Measurements from ENCODE around the gene SGPP2.

GRCh38 chr2:222418739-222419138, 5.6 kb upstream of the SGPP2 start:
- TF ChIP-seq CTCF (conservative IDR thresholded peaks at IDR 0.05; ENCODE audit: low read depth, low read length), result no peak
- TF ChIP-seq CHD1 (IDR thresholded peaks at IDR 0.05; ENCODE audit: low read depth, low read length), result no peak
- no peak for TF ChIP-seq POLR2A (IDR thresholded peaks at IDR 0.05; ENCODE audit: low read depth, low read length)
- TF ChIP-seq BHLHE40 (IDR thresholded peaks at IDR 0.05; ENCODE audit: low read depth, low read length), result no peak
- no peak for TF ChIP-seq MXI1 (IDR thresholded peaks at IDR 0.05; ENCODE audit: borderline replicate concordance, low read depth, low read length)
- no peak for TF ChIP-seq RAD21 (IDR thresholded peaks at IDR 0.05; ENCODE audit: low read length)
- TF ChIP-seq RCOR1 (IDR thresholded peaks at IDR 0.05; ENCODE audit: insufficient replicate concordance, low read length), result no peak
- TF ChIP-seq MAZ (IDR thresholded peaks at IDR 0.05; ENCODE audit: borderline replicate concordance, low read depth, low read length), result no peak
- TF ChIP-seq FOS (IDR thresholded peaks at IDR 0.05; ENCODE audit: low read depth, low read length), result no peak
- no peak for TF ChIP-seq SMC3 (IDR thresholded peaks at IDR 0.05; ENCODE audit: low read depth, low read length)
- TF ChIP-seq RFX5 (IDR thresholded peaks at IDR 0.05; ENCODE audit: low read depth, low read length), result no peak
- no peak for TF ChIP-seq CEBPB (IDR thresholded peaks at IDR 0.05; ENCODE audit: low read depth, low read length)
- TF ChIP-seq NFE2L2 (IDR thresholded peaks at IDR 0.05; ENCODE audit: low read depth, low read length), result no peak
- no peak for TF ChIP-seq USF2 (IDR thresholded peaks at IDR 0.05; ENCODE audit: low read depth, low read length)

Measured in IMR-90 (cell line).